ENCODE data around the gene ANAPC13.

The ANAPC13 gene

DNA sequence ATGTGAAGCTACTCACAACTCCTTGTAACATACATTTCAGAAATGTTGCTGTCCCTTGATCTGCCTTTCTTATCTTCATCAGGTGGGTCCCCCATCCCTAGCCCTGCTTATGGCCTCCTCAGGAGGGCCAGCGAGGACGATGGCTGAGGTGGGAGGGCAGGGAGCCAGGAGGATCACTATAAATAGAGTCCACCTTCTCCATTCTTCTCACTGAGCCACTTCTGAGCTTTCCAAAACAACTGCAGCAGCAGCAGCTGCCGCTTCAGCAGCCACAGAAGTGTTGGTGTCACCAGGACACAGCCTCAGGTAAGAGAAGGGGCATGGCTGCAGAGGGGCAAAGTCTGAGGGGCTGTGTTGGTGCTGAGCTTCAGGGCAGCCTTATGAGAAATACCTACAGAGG, 53.5 kb downstream of the ANAPC13 start:
- TF ChIP-seq, protein P1, sequence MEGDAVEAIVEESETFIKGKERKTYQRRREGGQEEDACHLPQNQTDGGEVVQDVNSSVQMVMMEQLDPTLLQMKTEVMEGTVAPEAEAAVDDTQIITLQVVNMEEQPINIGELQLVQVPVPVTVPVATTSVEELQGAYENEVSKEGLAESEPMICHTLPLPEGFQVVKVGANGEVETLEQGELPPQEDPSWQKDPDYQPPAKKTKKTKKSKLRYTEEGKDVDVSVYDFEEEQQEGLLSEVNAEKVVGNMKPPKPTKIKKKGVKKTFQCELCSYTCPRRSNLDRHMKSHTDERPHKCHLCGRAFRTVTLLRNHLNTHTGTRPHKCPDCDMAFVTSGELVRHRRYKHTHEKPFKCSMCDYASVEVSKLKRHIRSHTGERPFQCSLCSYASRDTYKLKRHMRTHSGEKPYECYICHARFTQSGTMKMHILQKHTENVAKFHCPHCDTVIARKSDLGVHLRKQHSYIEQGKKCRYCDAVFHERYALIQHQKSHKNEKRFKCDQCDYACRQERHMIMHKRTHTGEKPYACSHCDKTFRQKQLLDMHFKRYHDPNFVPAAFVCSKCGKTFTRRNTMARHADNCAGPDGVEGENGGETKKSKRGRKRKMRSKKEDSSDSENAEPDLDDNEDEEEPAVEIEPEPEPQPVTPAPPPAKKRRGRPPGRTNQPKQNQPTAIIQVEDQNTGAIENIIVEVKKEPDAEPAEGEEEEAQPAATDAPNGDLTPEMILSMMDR (IDR thresholded peaks at IDR 0.05; ENCODE audit: low read length, missing control alignments) = no peak

DNA sequence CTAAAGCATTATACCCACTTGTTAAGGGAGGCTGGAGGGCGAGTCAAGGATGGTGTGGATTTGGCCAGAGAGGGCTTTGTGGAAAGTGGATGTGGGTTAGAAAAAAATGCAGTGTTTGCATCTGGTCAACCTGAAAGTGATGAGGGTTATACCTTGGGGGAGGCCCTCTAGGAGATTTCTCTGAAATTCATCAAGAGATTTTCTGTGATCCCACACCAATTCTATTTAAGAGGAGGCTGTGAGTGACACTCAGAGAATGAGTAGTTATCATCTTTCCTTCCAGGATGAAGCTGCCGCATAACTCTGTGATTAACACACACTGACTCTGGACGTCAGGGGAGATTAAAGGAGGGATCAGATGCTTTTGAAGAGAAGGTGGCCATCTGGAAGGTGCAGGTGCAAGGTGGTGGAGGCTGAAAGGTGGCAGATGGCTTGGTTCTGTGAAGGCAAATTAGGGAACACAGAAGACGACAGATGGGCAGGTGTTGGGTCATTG, 54.8 kb downstream of the ANAPC13 start:
- H3K4me3 ChIP-seq (replicated peaks; ENCODE audit: low read depth, low read length) = no peak overlapping the region
- DNase-seq (ENCODE audit: low read depth) = no peak
- TF ChIP-seq, protein P1 (IDR thresholded peaks at IDR 0.05; ENCODE audit: low read length, missing control alignments) = no peak

More for the DNA sequence above, 53.5 kb downstream of the ANAPC13 start:
- no peak overlapping the region for H3K4me3 ChIP-seq (replicated peaks; ENCODE audit: low read depth, low read length)
- no peak for DNase-seq (ENCODE audit: low read depth)

DNA sequence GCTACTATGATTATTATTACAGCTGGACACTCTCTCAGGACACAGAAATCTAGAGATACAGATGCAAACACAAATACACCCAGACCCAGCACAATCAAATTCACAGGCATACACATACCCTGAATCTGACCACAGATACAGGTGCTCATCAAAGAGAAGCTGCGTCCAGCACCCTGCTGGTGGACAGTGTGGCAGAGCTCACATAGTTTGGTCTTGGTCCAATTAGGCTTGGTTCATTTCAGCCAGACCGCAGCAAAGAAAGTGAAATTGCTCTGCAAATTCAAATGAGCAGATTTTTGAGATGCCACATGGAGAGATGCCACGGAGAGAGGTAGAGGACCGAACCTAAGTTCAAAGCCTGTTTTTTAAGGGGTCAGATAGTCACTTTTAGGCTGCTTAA, 55.6 kb downstream of the ANAPC13 start:
- no peak for DNase-seq (ENCODE audit: low read depth)
- TF ChIP-seq, protein P1 (IDR thresholded peaks at IDR 0.05; ENCODE audit: low read length, missing control alignments) = no peak
- H3K4me3 ChIP-seq (replicated peaks; ENCODE audit: low read depth, low read length) = no peak overlapping the region

DNA sequence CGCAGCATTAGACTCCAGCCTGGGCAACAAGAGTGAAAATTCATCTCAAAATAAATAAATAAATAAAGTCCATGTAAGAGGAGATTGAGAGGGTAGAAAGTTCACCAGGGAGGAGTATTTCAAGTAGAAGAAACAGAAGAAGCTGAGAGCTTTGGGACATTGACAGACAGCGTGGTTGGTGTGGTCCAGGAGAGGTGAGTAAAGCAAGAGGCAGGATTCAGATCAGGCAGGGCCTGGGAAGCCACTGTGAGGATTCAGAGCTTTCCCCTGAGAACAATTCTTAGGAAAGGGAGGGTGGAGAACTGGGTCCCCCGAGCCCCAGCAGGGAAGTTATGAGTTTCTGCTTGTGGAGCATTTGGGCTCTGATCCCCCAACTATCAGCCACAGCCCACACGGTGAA, 57.4 kb downstream of the ANAPC13 start:
- no peak for DNase-seq (ENCODE audit: low read depth)
- TF ChIP-seq, protein P1 (IDR thresholded peaks at IDR 0.05; ENCODE audit: low read length, missing control alignments) = no peak
- no peak overlapping the region for H3K4me3 ChIP-seq (replicated peaks; ENCODE audit: low read depth, low read length)

All from fibroblast of pulmonary artery (primary cell).